ENCODE measurements around the gene ZNF692. TPM values are rescaled to one million over a fixed set of nuclear protein-coding genes. Genes with fewer than 3 reads are reported as not detected.

The ZNF692 gene
- total RNA-seq, 3 donors from 2014 or later = 11.5 to 84.3 (median 77.7) TPM

DNA sequence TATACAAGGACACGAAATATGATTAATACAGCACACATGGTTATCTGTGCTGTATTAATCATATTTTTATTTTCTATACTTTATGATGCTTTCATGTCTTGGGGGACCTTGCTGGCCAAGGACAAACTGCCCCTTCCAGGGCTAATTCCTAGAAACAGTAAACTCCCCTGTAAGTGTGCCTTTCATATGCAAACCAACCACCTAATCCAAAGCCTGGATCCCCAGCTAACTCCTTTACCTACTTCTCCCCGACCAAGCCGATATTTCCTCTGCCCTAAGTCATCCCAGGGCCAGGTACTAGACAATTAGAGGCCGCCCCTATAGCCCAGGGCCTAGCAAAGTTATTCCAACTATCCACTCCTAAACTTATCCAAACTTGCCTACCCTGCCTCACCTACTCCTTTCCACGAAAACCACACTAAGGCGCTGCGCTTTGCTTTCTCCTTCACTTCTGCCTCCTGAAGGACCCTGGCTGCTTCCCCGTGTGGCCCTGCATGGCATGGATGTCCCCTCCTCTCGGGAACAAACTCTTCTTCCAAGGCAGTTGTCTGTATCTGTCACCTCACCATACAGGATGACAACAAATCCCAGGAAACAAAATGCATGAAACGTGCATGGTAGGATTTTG lies 43.4 kb downstream of the ZNF692 start:
- no peak for DNase-seq (ENCODE audit: low spot score in 2 of 2)
- Histone ChIP-seq H3K36me3 (peaks cover 11% of the 10 kb centered on the region), H3K27ac (no peak overlapping the region), H3K27me3 (no peaks in the 10 kb centered on the region), H3K9me3 (no peaks in the 10 kb centered on the region), H3K4me1 (peaks cover 0 to 6% of the 10 kb centered on the region in 2 donors), H3K4me3 (no peak overlapping the region)
- intact Hi-C loops (cut with DNase I; ENCODE audit: low total_unique reads) = no loop called here
- TF ChIP-seq POLR2AphosphoS5 (IDR thresholded peaks at IDR 0.05) = no peak
- TF ChIP-seq POLR2A (IDR thresholded peaks at IDR 0.05) = no peak
- TF ChIP-seq, protein P1, sequence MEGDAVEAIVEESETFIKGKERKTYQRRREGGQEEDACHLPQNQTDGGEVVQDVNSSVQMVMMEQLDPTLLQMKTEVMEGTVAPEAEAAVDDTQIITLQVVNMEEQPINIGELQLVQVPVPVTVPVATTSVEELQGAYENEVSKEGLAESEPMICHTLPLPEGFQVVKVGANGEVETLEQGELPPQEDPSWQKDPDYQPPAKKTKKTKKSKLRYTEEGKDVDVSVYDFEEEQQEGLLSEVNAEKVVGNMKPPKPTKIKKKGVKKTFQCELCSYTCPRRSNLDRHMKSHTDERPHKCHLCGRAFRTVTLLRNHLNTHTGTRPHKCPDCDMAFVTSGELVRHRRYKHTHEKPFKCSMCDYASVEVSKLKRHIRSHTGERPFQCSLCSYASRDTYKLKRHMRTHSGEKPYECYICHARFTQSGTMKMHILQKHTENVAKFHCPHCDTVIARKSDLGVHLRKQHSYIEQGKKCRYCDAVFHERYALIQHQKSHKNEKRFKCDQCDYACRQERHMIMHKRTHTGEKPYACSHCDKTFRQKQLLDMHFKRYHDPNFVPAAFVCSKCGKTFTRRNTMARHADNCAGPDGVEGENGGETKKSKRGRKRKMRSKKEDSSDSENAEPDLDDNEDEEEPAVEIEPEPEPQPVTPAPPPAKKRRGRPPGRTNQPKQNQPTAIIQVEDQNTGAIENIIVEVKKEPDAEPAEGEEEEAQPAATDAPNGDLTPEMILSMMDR (IDR thresholded peaks at IDR 0.05) = no peak

DNA sequence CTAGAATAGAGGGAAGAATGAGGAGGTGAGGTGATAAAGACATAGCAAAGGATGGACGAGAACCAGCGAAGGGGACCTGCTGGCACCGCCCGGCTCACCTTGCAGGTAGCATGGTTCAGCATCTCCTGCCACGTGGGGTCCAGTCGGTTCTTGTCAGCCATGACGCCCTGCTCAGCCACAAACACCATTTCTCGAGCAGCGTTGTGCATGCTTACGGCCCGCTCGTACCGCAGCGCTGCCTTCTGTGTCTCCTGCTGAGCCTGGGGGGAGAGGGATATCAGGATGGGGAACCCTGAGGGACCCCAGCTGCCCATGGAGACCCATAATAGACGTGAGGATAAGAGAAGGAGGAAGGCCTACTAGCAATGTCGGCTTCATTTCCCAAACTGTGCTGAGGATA lies 44.5 kb downstream of the ZNF692 start:
- H3K4me3 ChIP-seq = no peak overlapping the region
- H3K36me3 ChIP-seq = peaks cover 11% of the 10 kb centered on the region
- H3K27me3 ChIP-seq = no peaks in the 10 kb centered on the region
- peaks cover 0 to 6% of the 10 kb centered on the region in 2 donors for H3K4me1 ChIP-seq
- intact Hi-C loops (cut with DNase I; ENCODE audit: low total_unique reads) = no loop called here
- no peak for DNase-seq (ENCODE audit: low spot score in 2 of 2)
- TF ChIP-seq, protein P1 (IDR thresholded peaks at IDR 0.05) = no peak
- no peak for TF ChIP-seq POLR2AphosphoS5 (IDR thresholded peaks at IDR 0.05)
- no peak for TF ChIP-seq POLR2A (IDR thresholded peaks at IDR 0.05)
- H3K27ac ChIP-seq = no peak overlapping the region
- no peaks in the 10 kb centered on the region for H3K9me3 ChIP-seq

DNA sequence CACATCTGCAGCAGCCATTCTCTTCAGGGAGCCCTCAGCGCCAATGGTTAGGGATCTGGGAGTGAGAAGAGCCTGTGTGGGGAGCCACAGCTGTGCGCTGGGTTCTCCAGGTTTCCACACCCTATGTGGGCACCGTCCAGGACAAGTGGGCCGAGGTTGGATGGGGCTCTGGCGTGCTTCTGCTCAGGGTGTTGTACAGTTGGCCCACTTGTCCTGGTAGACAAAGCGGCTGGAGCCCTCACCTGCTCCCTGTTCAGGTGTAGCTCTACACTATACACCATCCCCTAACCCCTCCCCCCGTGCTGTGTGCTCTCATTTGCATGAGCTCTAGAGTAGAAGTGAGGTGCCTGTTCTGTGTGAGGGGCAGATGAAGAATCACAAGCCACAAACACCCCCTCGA lies 45.3 kb downstream of the ZNF692 start:
- H3K27me3 ChIP-seq = no peaks in the 10 kb centered on the region
- H3K4me1 ChIP-seq = peaks cover 0 to 6% of the 10 kb centered on the region in 2 donors
- H3K36me3 ChIP-seq = peaks cover 11% of the 10 kb centered on the region
- H3K27ac ChIP-seq = no peak overlapping the region
- no peaks in the 10 kb centered on the region for H3K9me3 ChIP-seq
- intact Hi-C loops (cut with DNase I; ENCODE audit: low total_unique reads) = no loop called here
- TF ChIP-seq POLR2A (IDR thresholded peaks at IDR 0.05) (no peak), POLR2AphosphoS5 (IDR thresholded peaks at IDR 0.05) (no peak)
- TF ChIP-seq, protein P1 (IDR thresholded peaks at IDR 0.05) = no peak
- H3K4me3 ChIP-seq = no peak overlapping the region
- DNase-seq (ENCODE audit: low spot score in 2 of 2) = no peak

DNA sequence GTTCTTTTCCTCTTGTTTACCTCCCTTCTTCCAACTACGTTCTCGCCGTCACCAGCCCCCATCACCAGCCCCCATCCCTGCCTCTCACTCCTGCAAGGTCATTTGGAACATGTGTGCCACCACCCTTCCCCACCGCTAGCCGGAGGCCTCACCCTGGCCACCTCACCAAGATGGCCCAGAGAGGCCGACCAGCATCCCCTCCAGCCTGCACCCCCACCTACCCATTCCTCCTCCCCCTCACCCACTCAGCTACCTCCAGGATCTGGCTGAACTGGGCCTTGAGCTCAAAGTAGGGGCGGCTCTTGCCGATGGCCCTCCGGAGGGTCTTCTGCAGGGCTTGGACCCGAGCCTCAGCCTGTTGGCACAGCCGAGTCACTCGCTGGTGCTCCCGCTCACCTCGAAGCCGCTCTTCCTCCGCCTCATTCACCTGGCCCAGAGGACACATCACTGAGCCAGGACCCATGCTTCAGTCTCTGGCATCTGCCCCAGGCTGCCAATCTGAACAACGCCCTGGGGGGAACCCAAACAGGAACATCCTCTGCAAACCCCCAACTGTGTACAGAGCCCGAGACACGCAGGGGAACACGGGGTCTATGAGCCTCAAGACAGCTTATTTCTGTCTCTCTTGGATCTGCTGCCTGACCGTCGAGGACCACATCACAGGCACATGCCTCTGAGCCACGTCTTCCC lies 46.0 kb downstream of the ZNF692 start:
- Histone ChIP-seq H3K36me3 (peaks cover 11% of the 10 kb centered on the region), H3K4me3 (no peak overlapping the region), H3K4me1 (peaks cover 0 to 6% of the 10 kb centered on the region in 2 donors), H3K27ac (no peak overlapping the region), H3K9me3 (no peaks in the 10 kb centered on the region), H3K27me3 (no peaks in the 10 kb centered on the region)
- TF ChIP-seq POLR2AphosphoS5 (IDR thresholded peaks at IDR 0.05) = no peak
- TF ChIP-seq POLR2A (IDR thresholded peaks at IDR 0.05) = no peak
- TF ChIP-seq, protein P1 (IDR thresholded peaks at IDR 0.05) = no peak
- intact Hi-C loops (cut with DNase I; ENCODE audit: low total_unique reads) = no loop called here
- no peak for DNase-seq (ENCODE audit: low spot score in 2 of 2)

Data from breast epithelium (tissue), 4 donors.